Omental fat pad (tissue), 4 donors: ENCODE results near the gene DPPA3. TPM values are rescaled to one million over a fixed set of nuclear protein-coding genes. Genes with fewer than 3 reads are reported as not detected.
"Not testable (repeated sequence)": the region's sequence is repeated elsewhere in the genome, so short reads cannot be mapped to it uniquely, and the experiment has no call there.

ENCODE experiments used
- ATAC-seq: fragments of 150-250 bp; one replicate; pipeline ENCODE4 v1.9.1; 2016; ENCODE audit warnings: mild to moderate bottlenecking, moderate library complexity; ENCODE audit not compliant: low FRiP score
- DNase-seq: peaks from one replicate; pipeline ENCODE4 v3.0.0-alpha.2; 2019; ENCODE audit warnings: low spot score
- total RNA-seq, 4 donors: library from RNA; depleted of rRNA; stranded (reverse); fragments of >200 nt; gene quantifications; one replicate each; pipeline ENCODE4 v1.1.0, GENCODE V29; 2016
- TF ChIP-seq, protein P1 (sequence below), 3 donors: fragments of 450-650 bp; IDR thresholded peaks; one replicate each; pipeline ENCODE4 v1.5.1; 2016 to 2017; ENCODE audit warnings: antibody characterized with exemption in 3 of 3, mild to moderate bottlenecking in 3 of 3, moderate library complexity in 2 of 3

Gene DPPA3
- not detected for total RNA-seq

DNA sequence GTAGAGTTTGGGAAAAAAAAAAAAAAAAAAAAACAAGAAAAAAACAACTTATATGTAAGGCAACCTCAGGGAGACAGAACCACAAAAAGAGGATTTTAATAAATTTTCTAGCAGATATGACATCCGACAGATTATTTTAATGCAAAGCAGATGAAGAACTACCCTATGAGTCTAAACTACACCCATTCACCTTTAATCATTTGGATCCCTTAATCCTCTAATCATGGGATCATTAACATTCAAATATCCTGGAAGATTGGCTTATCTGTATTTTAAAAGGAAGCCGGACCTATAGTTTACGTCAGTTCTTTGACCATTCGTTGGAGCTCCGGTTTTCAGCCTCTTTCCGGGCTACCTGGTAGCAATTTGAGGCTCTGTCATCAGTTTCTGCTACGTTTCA is at the start of gene DPPA3:
DPPA3 (plus strand) TSS at position 301 of the 400 bp plus-strand sequence. CDS start 138 bp downstream, outside the sequence.
- DNase-seq: no peak
- ATAC-seq: no peak

DNA sequence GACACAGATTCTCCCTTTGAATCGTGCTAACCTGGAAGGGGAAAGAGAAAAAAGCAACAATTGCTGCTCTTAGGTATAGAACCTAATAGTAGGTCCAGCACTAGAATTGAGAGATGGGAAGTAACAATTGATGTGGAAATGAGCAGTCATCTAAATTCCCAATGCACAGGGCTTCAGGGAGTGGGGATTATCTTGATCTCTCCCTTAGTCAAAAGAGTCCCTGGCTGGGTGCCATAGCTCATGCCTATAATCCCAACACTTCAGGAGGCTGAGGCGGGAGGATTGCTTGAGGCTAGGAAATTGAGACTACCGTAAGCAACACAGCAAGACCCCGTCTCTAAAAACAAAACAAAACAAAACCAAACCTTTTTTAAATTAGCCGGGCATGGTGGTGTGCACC is 49.5 kb upstream of the DPPA3 start:
- ATAC-seq (no peak), DNase-seq (no peak)
- TF ChIP-seq, protein P1, sequence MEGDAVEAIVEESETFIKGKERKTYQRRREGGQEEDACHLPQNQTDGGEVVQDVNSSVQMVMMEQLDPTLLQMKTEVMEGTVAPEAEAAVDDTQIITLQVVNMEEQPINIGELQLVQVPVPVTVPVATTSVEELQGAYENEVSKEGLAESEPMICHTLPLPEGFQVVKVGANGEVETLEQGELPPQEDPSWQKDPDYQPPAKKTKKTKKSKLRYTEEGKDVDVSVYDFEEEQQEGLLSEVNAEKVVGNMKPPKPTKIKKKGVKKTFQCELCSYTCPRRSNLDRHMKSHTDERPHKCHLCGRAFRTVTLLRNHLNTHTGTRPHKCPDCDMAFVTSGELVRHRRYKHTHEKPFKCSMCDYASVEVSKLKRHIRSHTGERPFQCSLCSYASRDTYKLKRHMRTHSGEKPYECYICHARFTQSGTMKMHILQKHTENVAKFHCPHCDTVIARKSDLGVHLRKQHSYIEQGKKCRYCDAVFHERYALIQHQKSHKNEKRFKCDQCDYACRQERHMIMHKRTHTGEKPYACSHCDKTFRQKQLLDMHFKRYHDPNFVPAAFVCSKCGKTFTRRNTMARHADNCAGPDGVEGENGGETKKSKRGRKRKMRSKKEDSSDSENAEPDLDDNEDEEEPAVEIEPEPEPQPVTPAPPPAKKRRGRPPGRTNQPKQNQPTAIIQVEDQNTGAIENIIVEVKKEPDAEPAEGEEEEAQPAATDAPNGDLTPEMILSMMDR (IDR thresholded peaks at IDR 0.05): no peak

More for the DNA sequence above, at the start of gene DPPA3:
- TF ChIP-seq, protein P1 (IDR thresholded peaks at IDR 0.05): no peak

DNA sequence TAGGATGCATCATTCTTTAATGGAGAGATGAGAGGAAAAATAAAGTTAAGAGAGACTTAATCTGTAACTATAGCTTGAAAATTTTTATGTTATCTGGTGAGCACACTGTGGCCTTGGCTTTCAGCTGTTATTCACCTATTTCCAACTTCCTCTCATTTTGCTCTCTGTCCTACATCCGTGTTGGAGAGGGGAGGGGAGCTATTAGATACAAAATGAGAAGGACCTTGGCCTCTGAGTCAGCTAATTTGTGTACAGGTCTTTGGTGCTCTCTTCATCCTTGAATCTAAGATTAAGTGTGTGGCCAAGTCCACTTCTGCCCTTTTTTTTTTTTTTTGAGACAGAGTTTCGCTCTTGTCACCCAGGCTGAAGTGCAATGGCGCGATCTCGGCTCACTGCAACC is 44.6 kb upstream of the DPPA3 start:
- TF ChIP-seq, protein P1 (IDR thresholded peaks at IDR 0.05): no peak
- no peak for ATAC-seq
- no peak for DNase-seq

DNA sequence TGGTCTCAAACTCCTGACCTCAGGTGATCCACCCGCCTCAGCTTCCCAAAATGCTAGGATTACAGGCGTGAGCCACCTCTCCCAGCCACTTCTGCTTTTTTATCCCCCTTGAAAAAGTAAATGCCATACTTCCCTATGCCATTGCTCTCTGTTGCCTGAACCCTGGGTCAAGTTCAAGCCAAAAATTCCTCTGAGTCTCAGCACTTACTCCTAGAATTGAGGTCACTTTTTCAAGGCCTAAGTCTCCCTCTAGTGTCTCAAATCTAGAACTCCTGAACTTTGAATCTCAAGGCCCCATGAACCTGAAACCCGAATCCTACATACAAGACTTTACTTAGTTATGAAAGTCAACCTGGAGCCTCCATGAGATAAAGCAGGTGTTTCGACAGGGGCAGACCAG is 44.1 kb upstream of the DPPA3 start:
- no peak for ATAC-seq
- TF ChIP-seq, protein P1 (IDR thresholded peaks at IDR 0.05): no peak
- DNase-seq: no peak

DNA sequence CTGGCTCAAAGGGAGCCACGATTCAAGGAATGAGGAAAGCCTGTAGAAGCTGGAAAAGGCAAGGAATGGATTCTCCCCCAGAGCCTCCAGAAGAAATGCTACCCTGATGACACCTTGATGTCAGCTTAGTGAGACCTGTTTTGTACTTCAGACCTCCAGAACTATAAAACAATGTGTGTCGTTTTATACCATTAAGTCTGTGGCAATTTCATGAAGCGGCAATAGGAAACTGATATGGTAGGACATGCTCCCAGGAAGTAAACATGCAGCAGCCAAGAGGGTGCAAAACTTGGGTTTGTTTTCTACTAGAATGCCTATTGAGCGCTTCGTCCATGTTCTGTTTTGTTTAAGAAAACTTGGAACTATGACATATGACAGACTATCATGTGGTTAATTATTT is 43.1 kb upstream of the DPPA3 start:
- DNase-seq (no peak), ATAC-seq (no peak)
- TF ChIP-seq, protein P1 (IDR thresholded peaks at IDR 0.05): no peak

DNA sequence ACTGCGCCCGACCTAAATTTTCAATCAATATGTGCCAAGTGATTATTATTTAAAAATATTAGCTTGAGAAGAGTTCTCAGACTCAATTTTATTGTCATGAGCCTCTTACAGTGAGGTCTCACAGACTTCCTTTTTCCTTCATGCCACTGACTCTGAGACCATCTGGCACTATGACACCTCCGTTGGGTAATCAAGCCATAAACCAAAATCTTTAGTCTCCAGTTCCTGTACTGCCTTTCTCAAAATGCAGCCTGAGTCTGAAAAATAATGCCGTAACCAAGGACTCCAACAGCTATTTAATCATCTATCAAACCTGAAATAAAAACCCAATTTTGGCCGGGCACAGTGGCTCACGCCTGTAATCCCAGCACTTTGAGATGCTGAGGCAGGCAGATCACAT is 35.8 kb upstream of the DPPA3 start:
- ATAC-seq: not testable (repeated sequence)

DNA sequence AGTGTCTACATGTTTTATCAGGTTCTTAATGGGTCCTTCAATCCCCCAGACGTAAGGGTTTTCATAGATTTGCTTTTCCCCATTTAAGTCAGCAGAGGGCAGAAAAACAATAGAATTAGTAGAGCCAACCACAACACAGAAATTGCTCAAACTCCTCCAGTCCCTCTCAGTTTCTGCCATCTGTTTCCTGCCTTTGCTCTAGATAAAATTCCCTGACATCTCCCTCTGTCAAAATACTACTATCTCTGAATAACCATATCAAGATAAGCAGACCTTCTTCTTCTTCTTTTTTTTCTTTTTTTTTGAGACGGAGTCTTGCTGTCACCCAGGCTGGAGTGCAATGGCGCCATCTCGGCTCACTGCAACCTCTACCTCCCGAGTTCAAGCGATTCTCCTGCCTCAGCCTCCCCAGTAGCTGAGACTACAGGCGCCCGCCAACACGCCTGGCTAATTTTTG is 33.8 kb upstream of the DPPA3 start:
- ATAC-seq, DNase-seq: not testable (repeated sequence)

More for the DNA sequence above, 35.8 kb upstream of the DPPA3 start:
- not testable (repeated sequence) for DNase-seq

DNA sequence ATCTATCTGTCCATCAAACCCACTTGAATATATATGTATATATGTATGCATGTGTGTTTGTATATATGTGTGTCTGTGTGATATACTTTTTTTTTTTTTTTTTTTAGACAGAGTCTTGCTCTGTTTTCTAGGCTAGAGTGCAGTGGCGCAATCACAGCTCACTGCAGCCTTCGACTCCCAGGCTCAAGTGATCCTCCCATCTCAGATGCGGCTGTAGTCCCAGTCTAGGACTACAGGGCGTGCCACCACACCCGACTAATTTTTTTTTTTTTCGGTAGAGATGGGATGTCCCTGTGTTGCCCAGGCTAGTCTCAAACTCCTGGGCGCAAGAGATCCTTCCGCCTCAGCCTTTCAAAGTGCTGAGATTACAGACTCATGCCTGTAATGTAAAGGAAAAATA is 32.5 kb upstream of the DPPA3 start:
- ATAC-seq (no peak), DNase-seq (no peak)
- TF ChIP-seq, protein P1 (IDR thresholded peaks at IDR 0.05): no peak
